ENCODE measurements around the gene CCDC3. TPM values are rescaled to one million over a fixed set of nuclear protein-coding genes. Genes with fewer than 3 reads are reported as not detected.

The CCDC3 gene
- total RNA-seq, 1 donor: 0.54 TPM

DNA sequence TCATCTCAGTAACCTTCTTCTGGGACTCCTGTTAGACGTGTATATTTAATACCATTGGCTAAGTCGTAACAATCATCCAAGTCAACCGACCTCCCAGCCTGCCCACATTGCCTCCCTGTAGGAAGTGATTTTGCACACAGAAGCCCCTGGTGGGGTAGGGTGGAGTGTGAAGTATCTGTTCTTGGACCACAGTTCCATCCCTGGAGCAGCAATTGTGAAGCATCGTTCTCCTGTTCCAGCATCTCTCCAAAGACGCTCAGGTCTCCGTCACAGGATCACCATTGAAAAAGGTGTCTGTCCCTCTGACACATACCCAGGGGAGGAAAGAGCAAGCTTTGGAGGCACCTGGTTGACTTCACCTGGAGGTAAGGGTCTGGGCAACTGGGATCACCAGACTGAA is 72.9 kb downstream of the CCDC3 start:
- DNase-seq (ENCODE audit: low read depth in 2 of 3, low spot score in 2 of 3): no peak

DNA sequence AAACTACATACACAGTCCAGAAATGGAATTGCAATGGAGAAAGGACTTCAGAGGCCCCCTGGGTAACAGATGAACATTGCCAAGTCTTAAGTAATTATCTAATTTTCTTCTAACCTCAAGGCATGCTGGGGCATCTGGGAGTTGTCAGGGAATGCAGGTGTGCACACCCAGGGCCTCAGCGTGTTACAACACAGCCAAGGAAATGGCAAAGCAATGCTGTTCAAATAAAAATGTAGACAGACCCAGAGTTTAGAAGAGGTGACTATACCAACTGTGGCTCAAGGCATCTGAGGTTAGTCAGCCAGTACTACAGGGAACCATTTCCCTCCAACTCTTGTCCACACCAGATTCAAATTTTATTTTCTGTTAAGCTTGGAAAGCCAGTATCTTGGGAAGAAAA is 73.6 kb downstream of the CCDC3 start:
- DNase-seq (ENCODE audit: low read depth in 2 of 3, low spot score in 2 of 3): no peak

DNA sequence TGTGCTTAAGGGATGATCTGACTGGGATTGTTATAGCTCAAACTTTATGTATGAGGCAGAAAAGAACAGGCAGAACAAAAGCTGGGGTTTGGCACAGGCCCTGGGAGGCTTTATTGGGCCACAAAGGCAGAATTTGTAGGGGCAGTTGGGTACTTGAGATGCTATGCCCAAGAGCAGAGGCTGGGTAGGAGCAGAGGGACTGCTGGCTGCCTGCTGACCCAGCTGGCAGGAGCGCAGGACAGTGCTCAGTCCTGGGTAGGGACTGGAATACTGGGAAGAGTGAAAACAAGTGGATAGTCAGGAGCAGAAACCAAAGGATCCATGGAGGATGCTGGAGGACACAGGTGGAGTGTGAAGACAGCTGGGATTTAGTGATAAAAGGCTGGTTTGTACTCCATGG is 75.7 kb downstream of the CCDC3 start:
- DNase-seq (ENCODE audit: low read depth in 2 of 3, low spot score in 2 of 3): no peak

DNA sequence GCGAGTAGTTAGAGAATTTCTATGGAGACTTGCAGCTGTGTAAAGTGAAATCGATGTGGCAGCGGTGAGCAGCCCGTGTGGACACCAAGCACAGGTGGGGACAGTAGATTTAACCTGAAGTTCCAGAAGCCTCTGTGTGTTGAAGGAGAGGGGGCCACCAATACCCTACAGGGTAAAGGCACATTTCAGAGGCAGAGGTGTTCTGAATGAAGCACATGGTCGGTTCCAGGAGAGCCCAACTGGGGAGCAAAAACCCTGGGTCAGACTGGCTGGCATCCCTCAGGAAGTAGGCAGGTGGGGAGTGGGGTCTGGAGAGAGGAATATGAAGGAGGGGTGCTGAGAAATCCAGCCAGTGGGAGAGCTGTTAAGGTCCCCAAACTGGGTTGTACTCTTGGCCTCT is 76.6 kb downstream of the CCDC3 start:
- DNase-seq (ENCODE audit: low read depth in 2 of 3, low spot score in 2 of 3): no peak

DNA sequence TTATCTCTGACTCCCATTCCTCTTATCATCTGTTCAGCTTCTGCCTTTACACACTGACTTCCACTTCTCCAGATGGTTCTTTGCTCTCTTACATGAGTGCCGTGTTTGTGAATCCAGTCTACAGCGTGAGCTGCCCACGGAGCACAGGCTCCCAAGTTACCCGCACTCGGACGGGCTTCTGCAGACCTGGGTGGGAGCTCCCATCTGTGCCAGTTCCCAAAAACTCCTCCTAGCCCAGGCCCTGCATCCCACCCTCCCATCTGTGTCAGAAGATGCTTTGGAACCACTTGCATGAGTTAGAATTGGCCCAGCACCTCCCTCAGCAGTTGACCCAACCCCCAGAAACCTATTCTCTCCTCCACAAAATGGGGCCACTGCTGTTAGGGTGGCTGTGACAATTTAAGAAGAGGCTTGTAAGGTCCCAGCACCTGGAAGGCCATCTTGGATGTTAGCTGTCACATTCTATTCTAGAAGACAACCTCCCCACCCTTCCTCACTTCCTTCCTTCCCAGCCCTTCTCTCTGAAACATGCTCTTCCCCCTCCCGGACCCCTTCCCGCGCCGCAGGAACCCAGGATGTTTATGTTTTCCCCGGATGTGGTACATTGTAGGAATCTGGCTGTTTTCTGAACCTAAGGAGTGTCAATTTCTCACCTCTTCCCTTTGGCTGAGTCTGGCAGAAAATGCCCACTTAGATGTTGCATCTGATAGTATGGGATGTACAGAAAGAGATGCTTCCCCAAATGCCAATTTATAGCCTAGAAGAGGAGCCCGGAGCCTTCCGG is 79.2 kb downstream of the CCDC3 start:
- no peak for DNase-seq (ENCODE audit: low read depth in 2 of 3, low spot score in 2 of 3)

DNA sequence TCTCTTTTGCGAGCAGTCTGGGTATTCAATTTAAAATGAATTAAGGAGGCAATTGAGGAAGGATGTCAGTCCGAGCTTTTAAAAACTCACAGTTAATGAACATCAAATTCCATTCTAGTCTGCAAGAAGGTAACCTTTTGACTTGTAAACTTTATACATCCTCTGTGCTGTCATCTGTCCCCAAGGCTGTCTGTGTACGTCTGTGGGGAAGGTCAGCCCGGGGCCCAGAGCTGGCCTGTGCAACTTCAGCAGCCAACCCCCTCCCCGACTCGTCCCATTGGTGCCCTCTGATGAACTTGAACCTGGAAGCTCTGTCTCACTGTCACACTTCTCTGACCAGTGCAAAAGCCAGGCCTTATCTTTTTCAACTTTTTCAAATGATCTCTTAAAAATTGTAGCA is 80.3 kb downstream of the CCDC3 start:
- DNase-seq (ENCODE audit: low read depth in 2 of 3, low spot score in 2 of 3): no peak

DNA sequence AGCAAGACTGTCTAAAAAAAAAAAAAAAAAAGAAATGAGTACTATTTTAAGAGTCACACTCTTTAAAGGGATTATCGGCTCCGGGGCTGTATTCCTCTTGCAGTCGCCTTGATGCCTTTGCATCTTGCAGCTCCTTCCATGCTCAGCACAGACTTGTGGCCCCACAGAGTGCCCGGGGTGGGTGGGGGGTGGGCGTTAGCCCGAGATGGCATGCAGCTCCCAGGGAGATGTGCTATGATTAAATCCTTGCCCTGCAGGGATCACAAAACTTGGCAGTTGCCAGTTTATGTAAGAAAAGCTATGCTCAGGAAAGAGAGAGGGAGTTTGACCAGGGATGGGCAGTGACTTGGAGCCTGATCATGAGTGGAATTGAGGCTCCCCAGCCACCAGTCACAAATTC is 81.9 kb downstream of the CCDC3 start:
- no peak for DNase-seq (ENCODE audit: low read depth in 2 of 3, low spot score in 2 of 3)

DNA sequence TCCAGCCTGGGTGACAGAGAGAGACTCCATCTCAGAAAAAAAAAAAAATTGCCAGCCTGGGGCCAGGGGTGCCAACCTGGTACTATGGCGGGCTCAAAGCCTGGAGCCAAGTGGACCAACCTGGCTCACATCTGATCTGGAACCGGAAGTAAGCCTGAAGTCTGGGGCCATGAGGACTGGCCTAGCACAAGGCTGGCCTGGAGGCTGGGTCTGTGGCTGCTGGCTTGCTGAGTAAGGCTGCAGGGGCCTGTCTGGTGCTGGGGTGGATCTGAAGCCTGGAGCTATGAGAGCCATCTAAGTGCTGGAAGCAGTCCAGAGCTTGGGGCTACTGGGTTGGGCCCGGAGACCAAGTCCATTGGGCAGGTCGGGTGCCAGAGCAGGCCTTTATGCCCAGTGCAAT is 84.9 kb downstream of the CCDC3 start:
- no peak for DNase-seq (ENCODE audit: low read depth in 2 of 3, low spot score in 2 of 3)

DNA sequence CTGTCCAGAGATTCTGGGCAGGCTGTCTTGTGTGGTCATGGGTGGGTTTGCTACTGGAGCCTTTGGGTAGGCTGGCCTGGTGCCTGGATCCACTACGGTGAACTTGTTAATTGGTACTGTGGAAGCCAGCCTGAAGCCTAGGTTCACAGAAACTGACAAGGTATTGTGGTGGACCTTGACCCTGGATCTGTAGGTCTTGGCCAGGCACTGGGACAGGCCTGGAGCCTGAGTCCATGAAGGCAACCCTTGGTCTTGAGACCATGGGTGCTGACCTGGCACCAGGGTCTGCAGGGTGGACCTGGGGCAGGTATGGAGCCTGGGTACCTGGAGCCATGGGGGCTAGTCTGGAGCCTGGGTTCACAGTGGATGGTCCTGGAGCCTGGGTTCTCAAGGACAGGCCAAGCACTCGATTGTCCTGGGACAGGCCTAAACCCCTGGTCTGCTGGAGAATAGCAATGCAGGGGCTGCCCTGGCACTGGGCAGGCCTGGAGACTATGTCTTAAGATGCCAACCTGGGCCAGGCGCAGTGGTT is 85.8 kb downstream of the CCDC3 start:
- DNase-seq (ENCODE audit: low read depth in 2 of 3, low spot score in 2 of 3): no peak

DNA sequence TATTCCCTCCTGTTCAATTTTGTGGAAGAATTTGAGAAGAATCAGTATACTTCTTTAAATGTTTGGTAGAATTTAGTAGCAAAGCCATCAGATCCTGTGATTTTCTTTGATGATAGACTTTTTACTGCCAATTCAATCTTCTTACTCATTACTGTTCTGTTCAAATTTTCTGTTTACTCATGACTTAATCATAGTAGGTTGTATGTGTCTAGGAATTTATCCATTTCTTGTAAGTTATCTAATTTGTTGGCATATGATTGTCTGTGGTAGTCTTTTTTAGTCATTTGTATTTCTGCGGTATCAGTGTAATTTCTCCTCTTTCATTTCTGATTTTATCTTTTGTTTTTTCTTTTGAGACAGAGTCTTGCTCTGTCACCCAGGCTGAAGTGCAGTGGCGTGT is 87.4 kb downstream of the CCDC3 start:
- DNase-seq (ENCODE audit: low read depth in 2 of 3, low spot score in 2 of 3): no peak

DNA sequence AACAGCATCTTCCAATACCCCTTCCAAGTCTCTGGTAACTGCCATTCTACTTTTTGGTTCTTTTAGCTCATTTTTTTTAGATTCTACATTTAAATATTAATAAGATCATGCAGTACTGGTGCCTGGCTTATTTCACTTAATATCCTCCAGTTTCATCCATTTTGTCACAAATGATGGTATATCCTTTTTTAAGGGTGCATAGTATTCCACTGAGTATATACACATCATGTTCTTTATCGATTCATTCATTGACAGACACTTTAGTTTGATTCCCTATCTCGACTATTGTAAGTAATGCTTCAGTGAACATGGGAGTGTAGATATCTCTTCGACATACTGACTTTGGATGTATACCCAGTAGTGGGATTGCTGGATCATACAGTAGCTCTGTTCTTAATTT is 89.7 kb downstream of the CCDC3 start:
- no peak for DNase-seq (ENCODE audit: low read depth in 2 of 3, low spot score in 2 of 3)

DNA sequence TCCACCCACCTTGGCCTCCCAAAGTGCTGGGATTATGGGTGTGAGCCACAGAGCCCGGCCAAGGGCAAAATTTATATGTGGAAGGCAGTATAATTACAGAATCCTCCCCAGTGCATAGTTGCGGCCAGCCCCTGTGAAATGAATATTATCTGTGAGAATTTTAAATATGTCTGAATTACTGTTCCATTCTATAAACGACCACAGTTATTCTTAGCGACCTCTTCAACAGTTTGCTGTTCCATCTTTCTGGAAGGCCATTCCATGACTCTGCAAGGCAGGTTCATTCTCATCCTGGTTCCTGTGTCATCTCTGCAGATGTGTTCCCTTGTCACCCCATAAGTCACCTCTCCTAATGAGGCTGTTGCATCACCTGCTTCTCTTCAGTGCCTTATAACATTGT is 90.7 kb downstream of the CCDC3 start:
- DNase-seq (ENCODE audit: low read depth in 2 of 3, low spot score in 2 of 3): no peak

DNA sequence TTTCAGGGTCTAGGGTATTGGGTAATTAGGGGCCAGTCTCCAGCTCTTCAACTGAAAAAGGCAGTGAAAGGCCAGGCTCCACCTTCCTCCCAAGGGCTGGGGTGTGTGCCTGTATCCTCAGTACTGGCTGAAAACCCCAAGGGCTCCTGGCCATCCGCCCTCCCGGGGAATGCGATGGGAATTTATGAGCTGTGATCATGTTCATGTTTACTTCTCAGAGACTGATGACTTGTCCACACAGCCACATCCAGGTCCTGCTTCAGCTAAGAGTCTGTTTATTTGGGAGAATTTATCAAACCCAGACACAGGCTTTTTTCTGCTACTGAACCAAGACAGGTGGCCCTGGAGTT is 91.7 kb downstream of the CCDC3 start:
- no peak for DNase-seq (ENCODE audit: low read depth in 2 of 3, low spot score in 2 of 3)

DNA sequence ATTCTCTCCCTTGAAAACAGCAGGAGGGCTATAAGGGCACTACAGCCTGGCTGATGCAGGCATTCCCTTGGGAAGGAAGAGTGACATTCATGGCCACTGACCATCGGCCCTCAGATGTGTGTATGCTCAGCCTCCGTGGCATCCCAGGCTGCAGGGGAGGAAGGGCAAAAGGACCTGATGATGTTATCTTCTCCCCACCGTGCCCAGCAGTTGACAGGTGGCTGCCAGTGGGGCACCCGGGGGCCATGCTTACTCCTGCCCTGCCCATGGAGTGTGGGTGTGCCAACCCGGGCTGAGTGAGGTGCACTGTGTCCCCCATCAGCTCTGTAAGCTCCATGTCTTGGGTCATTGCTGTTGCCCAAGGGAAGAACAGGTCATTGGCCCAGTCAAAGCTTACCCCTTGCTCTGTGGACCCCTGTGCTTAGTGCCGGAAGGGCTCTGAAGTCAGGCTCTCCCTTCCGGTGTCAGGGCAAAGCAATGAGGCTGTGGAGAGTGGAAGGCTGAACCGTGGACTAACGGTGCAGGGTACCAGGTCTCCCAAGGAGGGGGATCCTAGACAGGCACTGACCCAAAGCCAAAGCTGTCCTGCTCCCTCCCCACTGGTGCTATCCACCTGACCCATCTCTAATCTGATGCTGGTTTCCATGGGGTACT is 92.2 kb downstream of the CCDC3 start:
- no peak for DNase-seq (ENCODE audit: low read depth in 2 of 3, low spot score in 2 of 3)

DNA sequence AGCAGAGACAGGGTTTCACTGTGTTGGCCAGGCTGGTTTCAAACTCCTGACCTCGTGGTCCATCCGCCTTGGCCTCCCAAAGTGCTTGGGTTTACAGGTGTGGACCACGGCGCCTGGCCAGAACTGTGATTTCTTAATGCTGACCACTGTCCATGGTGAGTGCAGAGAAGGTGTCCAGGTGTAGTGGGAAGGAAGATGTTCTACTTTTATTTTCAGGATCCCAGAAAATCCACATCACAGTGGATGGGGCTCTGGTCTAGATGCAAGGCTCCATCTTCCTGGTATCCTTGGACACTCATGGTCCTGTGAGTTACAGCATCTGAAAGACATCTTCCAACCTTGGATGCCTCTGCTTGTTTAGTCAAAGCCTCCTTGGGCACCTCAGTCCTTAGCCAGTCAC is 92.7 kb downstream of the CCDC3 start:
- DNase-seq (ENCODE audit: low read depth in 2 of 3, low spot score in 2 of 3): no peak

DNA sequence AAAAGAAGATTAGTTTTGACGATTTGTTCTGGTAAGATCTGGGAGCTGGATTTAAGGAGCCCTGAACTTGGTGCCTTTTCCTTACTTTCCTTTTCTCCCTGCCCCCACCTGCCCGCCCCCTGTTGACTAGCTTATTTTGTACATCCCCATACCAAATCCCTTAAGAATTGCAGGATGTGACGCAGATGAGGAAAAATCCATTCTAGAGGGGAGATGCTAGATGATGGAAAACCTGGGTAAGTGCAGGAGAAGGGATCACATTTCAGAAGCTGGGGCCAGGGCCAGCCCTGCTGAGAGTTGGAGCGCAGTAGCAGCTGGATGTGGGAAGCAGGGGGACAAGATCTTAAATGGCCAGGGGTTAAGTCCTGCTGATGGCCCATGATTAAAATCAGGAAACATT is 93.9 kb downstream of the CCDC3 start:
- no peak for DNase-seq (ENCODE audit: low read depth in 2 of 3, low spot score in 2 of 3)

DNA sequence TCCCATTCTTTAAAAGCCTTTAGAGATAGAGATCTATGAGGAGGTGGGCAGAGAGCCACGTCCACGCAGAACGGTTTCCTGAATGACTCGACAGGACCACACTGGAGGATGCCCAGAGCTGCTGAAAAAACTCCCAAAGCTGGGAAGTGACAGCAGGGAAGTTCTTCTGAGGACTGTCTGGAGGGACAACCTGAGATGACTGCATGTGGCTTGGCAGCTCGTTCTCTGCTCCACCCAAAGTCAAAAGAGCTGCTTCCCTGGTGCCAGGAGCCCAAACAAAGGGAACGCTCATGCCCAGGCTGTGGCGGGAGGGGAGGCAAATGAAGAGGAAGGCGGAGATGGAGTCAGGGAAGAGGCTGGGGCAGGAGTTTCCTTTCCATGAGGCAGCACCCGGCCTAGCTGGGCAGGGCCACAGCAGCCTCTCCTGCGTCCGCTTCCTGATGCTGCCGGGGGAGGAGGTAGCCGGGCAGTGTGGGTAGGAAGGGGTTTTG is 95.4 kb downstream of the CCDC3 start:
- DNase-seq (ENCODE audit: low read depth in 2 of 3, low spot score in 2 of 3): no peak

DNA sequence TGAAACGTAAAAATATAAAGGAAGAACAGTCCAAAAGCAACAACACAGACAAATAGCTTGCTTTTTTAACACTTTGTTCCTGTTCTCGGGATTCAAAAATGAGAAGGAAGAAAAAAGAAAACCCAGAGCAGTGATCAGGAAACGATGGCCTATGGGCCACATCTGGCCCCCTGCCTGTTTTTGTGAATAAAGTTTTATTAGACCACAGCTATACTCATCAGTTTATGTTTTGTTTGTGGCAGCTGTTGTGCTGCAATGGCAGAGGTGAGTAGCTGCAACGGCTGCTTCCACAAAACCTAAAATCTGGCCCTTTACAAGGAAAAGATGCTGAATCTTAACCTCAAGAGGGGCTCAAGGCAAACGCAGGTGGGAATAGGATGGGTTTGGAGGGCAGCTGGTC is 96.4 kb downstream of the CCDC3 start:
- no peak for DNase-seq (ENCODE audit: low read depth in 2 of 3, low spot score in 2 of 3)

DNA sequence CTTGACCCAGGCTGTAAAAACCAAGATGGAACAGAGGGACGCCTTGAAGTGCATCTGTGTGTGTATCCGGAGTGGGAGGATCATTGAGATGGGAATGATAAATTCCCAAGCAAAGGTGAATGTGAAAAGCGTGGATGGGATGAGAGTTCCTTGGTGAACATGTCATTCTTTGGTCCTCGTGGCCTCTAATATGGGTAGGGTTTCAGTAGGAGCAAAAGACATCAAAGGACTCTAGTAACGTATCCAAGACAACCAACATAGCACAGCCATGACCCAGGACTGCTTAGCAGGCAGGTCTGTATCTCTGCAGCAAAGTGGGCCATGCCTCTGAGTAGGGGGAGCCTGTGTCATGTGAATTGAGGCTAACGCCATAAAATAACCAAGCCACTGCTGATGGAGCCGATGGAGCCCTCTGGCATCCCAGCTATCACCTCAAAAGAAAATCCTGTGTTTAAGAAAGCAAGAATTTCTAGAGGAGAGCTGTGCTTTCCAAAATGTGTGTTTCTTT is 98.6 kb downstream of the CCDC3 start:
- no peak for DNase-seq (ENCODE audit: low read depth in 2 of 3, low spot score in 2 of 3)

DNA sequence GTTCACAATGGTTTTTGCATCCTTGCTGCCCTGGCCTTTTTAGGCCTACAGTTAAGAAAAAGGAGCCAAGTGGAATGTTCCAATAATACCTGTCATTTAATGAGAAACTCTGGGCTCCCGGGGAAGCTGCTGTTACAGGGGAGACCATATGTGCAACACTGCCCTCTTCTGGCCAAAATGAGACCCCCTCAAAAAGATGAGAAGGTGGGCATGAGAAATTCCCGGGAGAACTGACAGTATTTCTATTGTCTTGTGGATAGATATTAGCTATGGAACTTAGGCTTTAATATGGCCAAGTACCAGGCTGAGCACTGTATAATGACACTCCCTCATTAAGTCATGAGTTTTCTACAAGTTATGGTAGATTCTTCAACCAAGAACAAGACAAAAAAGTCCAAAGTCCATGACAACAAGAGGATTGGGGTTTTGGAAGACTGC is 99.4 kb downstream of the CCDC3 start:
- peak; percentile 5 to 82 (median 66) for DNase-seq (ENCODE audit: low read depth in 2 of 3, low spot score in 2 of 3)

DNA sequence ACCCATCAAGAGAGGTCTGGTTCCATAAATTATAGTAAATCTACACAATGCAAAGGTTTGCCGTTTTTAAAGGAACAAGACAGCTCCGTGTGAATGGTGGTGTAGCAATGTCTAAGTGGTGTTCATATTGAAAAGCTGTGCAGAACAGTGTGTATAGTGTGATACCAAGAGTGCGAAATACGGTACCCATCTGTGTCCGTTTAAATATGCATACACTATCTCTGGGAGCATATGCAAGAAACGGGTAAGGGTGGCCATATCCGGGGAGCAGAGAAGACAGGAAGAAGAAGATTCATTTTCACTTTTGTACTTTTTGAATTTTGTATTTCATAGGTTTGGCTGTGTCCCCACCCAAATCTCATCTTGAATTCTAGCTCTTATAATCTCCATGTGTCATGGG is 102.0 kb downstream of the CCDC3 start:
- DNase-seq (ENCODE audit: low read depth in 2 of 3, low spot score in 2 of 3): no peak

DNA sequence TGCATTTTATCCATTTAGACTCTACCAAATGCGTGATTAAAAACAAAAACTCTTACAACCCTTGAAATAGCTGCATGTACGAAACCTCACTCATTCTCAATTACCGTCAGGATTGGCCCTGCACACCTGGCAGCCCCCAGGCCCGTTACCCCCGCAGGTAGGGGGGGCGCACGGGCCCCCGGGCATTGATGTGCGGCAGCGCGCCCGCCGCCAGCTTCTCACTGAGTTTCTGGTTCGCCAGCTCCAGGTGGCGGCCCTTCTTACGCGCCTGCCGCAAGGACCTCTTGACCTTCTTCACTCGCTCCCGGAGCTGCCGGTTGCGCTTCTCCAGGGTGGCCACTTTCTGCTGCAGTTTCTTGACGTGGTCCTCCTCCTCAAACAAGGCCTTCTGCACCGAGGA is 103.2 kb downstream of the CCDC3 start:
- DNase-seq (ENCODE audit: low read depth in 2 of 3, low spot score in 2 of 3): no peak

Measured in hematopoietic multipotent progenitor cell (in vitro differentiated cells).